HepG2 (cell line): ENCODE measurements around the gene PRKACA. TPM values are rescaled to one million over a fixed set of nuclear protein-coding genes. Genes with fewer than 3 reads are reported as not detected.

Experiments
- ATAC-seq: fragments of 200-7000 bp; cut with Tn5 transposase; 3 replicates; pipeline ENCODE4 v1.9.1; 2020; ENCODE audit warnings: mild to moderate bottlenecking, moderate library complexity
- BruUV-seq: library from RNA; stranded (reverse); fragments of 400-500 nt; replicated peaks from 2 replicates; lab custom pipeline; 2021; lab: Mats Ljungman, UMichigan
- CTCF ChIA-PET: fragments of 300-600 bp; formaldehyde crosslinking; extraction: SDS; loops from one replicate; lab custom pipeline; 2021; ENCODE audit warnings: low total read pairs, inconsistent platforms, low intra/inter-chr PET ratio; lab: Yijun Ruan, JAX
- POLR2A ChIA-PET: fragments of 350-600 bp; sonication (Branson Sonifier 250); formaldehyde crosslinking; loops from one replicate; lab custom pipeline; 2020; ENCODE audit warnings: antibody characterized with exemption, inconsistent platforms; lab: Yijun Ruan, JAX
- DNase-seq: peaks from one replicate; pipeline ENCODE4 v3.0.0-alpha.2; 2015; ENCODE audit warnings: low spot score
- FAIRE-seq: peaks from 3 replicates; lab custom pipeline; 2011; peaks lifted over from hg19 to GRCh38; lab: Jason Lieb, UNC
- H2AFZ ChIP-seq: one replicate; pipeline ENCODE4 v1.6.1; 2011; ENCODE audit warnings: low read length, inconsistent platforms
- H3K27ac ChIP-seq: fragments of 300-600 bp; 3 replicates; pipeline ENCODE4 v1.8.0; 2011; ENCODE audit warnings: mixed run types, mild to moderate bottlenecking, mixed read lengths, low read length, inconsistent platforms; ENCODE audit not compliant: insufficient read depth; ENCODE audit errors: extremely low read length
- H3K27me3 ChIP-seq, 2 experiments: fragments of 200-600 bp in 1 of 2; 2 replicates in 1 of 2; 3 replicates in 1 of 2; pipeline versions ENCODE4 v1.6.0 to v1.8.0; 2011; ENCODE audit warnings: low read length in 2 of 2, mild to moderate bottlenecking in 2 of 2, moderate library complexity in 2 of 2, inconsistent platforms in 1 of 2; ENCODE audit not compliant: insufficient read depth in 2 of 2, control insufficient read depth in 1 of 2
- H3K36me3 ChIP-seq, 2 experiments: fragments of 200-600 bp in 1 of 2; replicated peaks in 1 of 2; 2 replicates in 1 of 2; 3 replicates in 1 of 2; pipeline versions ENCODE4 v1.5.1 to v1.8.0; 2011; ENCODE audit warnings: low read length in 2 of 2, inconsistent platforms in 1 of 2; ENCODE audit not compliant: insufficient read depth in 2 of 2, control insufficient read depth in 1 of 2
- H3K4me1 ChIP-seq: 2 replicates; pipeline ENCODE4 v1.5.1; 2012; ENCODE audit warnings: low read length, inconsistent platforms; ENCODE audit not compliant: insufficient read depth
- H3K4me2 ChIP-seq: 2 replicates; pipeline ENCODE4 v1.6.0; 2011; ENCODE audit warnings: low read depth, low read length, inconsistent platforms
- H3K4me3 ChIP-seq, 3 experiments: fragments of 200-600 bp in 1 of 3; sonication (generic), shearing (Covaris generic) in 1 of 3; replicated peaks in 1 of 3; 2 replicates each; pipeline ENCODE4 v1.5.1; 2011 to 2016; ENCODE audit warnings: low read length in 3 of 3, inconsistent platforms in 2 of 3, low read depth in 2 of 3, mild to moderate bottlenecking in 2 of 3, control low read depth in 1 of 3, mixed read lengths in 1 of 3; ENCODE audit not compliant: insufficient read depth in 1 of 3
- H3K79me2 ChIP-seq: one replicate; pipeline ENCODE4 v1.6.1; 2011; ENCODE audit warnings: low read length, inconsistent platforms; ENCODE audit not compliant: insufficient read depth
- H3K9ac ChIP-seq: 2 replicates; pipeline ENCODE4 v1.6.0; 2011; ENCODE audit warnings: mild to moderate bottlenecking, low read depth, low read length, inconsistent platforms; ENCODE audit not compliant: insufficient read depth
- H3K9me3 ChIP-seq: 2 replicates; pipeline ENCODE4 v1.5.1; 2012; ENCODE audit warnings: mild to moderate bottlenecking, low read length
- H4K20me1 ChIP-seq: 2 replicates; pipeline ENCODE4 v1.6.0; 2011; ENCODE audit warnings: inconsistent platforms, mild to moderate bottlenecking, low read length, moderate library complexity; ENCODE audit not compliant: insufficient read depth
- FOXO1 ChIP-seq: sonication (generic); formaldehyde crosslinking; IDR thresholded peaks from 2 replicates; pipeline ENCODE4 v1.4.0; 2020; ENCODE audit warnings: missing genetic modification reagents
- NFIC ChIP-seq: IDR thresholded peaks from 2 replicates; pipeline ENCODE4 v1.6.1; 2012; ENCODE audit warnings: mild to moderate bottlenecking, low read length, inconsistent platforms
- SAP130 ChIP-seq: IDR thresholded peaks from 2 replicates; pipeline ENCODE4 v1.6.1; 2016; ENCODE audit warnings: low read depth
- SRY ChIP-seq: sonication (generic); formaldehyde crosslinking; IDR thresholded peaks from 2 replicates; pipeline ENCODE4 v1.8.0; 2022; ENCODE audit warnings: mild to moderate bottlenecking, missing genetic modification reagents
- TEAD3 ChIP-seq: optimal IDR thresholded peaks from 2 replicates; pipeline ENCODE3; 2016; ENCODE audit warnings: borderline replicate concordance
- TOE1 ChIP-seq: sonication (generic); formaldehyde crosslinking; IDR thresholded peaks from 2 replicates; pipeline ENCODE4 v1.4.0; 2020; ENCODE audit warnings: mild to moderate bottlenecking, missing genetic modification reagents
- ZBTB38 ChIP-seq: sonication (generic); formaldehyde crosslinking; IDR thresholded peaks from 2 replicates; pipeline ENCODE4 v1.5.1; 2020; ENCODE audit warnings: mild to moderate bottlenecking, missing genetic modification reagents
- ZNF260 ChIP-seq: sonication (generic); formaldehyde crosslinking; IDR thresholded peaks from 2 replicates; pipeline ENCODE4 v1.4.0; 2020; ENCODE audit warnings: missing genetic modification reagents, low read depth, mild to moderate bottlenecking, borderline replicate concordance
- WGBS: methylation state at CpG from one replicate; pipeline ENCODE4 v1.1.6; 2017; ENCODE audit warnings: low lambda C conversion rate; 5-methylcytosine and 5-hydroxymethylcytosine counted together
- in situ Hi-C: cut with HindIII; loops from 2 replicates; pipeline ENCODE4 v1.10.0; 2017; ENCODE audit warnings: low pct_unique_long_range_greater_than_20kb; ENCODE audit not compliant: extremely low pct_ligation_motif_present
- intact Hi-C: fragments of 100-400 bp; cut with micrococcal nuclease; formaldehyde crosslinking; loops from one replicate; pipeline ENCODE4 v1.10.0; 2022; ENCODE audit not compliant: unreplicated experiment
- polyA plus RNA-seq, 8 experiments: library from polyadenylated mRNA; depleted of rRNA in 3 of 8; stranded (reverse) in 7 of 8; unstranded in 1 of 8; fragments of >200 nt; fragmentation: Illumina TruSeq in 4 of 8; extraction: Trizol in 4 of 8; gene quantifications; 2 replicates each; pipeline versions ENCODE4 v1.2.1 to v1.2.3, GENCODE V29; 2011 to 2016; ENCODE audit warnings: low read depth in 4 of 8, missing spikeins in 1 of 8, mixed read lengths in 1 of 8; ENCODE audit not compliant: insufficient read depth in 1 of 8
- total RNA-seq, 5 experiments: library from RNA; depleted of rRNA; stranded (reverse); fragments of >200 nt; fragmentation: Illumina TruSeq; extraction: Trizol; gene quantifications; 2 replicates each; pipeline ENCODE4 v1.2.3, GENCODE V29; 2016; ENCODE audit warnings: low read depth in 1 of 5
- TF ChIP-seq, protein P1 (sequence below): sonication (generic); formaldehyde crosslinking; IDR thresholded peaks from 2 replicates; pipeline ENCODE4 v1.5.0; 2020; ENCODE audit warnings: missing genetic modification reagents, mild to moderate bottlenecking, borderline replicate concordance

The PRKACA gene
- total and polyA plus RNA-seq, 2 of the 13 experiments (the other 11 are each of a cell fraction or from before 2014, with no cell fraction given), result 11.0 to 18.2 TPM

DNA sequence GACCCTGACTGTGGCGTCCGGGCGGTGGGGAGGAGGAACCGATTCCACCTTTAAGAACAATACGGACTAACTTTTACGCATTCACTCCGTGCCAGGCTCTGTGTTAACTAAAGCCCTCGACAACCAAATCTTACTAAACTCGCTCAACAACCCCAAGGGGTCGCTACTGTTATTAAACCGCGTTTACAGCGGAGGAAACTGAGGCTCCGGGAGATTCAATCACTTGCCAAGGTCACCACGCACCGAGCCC, 28.2 kb downstream of the PRKACA start:
- intact Hi-C loops (no loop called here), in situ Hi-C loops (no loop called here)
- H3K27me3 ChIP-seq, result no peaks in the 10 kb centered on the region
- no peak overlapping the region for H2AFZ ChIP-seq
- peaks cover 4% of the 10 kb centered on the region for H3K79me2 ChIP-seq
- peaks cover 37% of the 10 kb centered on the region for H3K4me1 ChIP-seq
- H3K9ac ChIP-seq, result peak overlapping the region; percentile 59
- no peak for FAIRE-seq
- POLR2A ChIA-PET, result no interaction called here
- CTCF ChIA-PET, result interaction anchor here (0.7 to 1.7 kb wide), 5 partner anchors 14 to 209 kb away, joined by 3 to 5 read pairs (median 4); no protein-coding TSS in a partner anchor
- H3K9me3 ChIP-seq, result peaks cover 6% of the 10 kb centered on the region; the same call in 1 of the 2 replicates
- H3K27ac ChIP-seq, result no peak overlapping the region
- 51% methylated on average over 10 of the region's 16 CpGs for WGBS
- TF ChIP-seq NFIC (no peak), TEAD3 (CRISPR knock-in tag) (no peak), ZNF260 (no peak), SAP130 (CRISPR knock-in tag) (0 out of 2 replicates have a peak, but pooled peaks have one; percentile 8)
- TF ChIP-seq, all 625 proteins: peak for 1
- no peak for DNase-seq
- Histone ChIP-seq H3K4me2 (peak overlapping the region; percentile 67), H4K20me1 (no peaks in the 10 kb centered on the region), H3K4me3 (peak overlapping the region; percentile 58 to 83 (median 76); a peak in 5 of 6 replicates), H3K36me3 (peaks cover 4 to 8% of the 10 kb centered on the region in 2 experiments; a peak in 2 of 5 replicates)
- no TSS peak for BruUV-seq
- no peak for ATAC-seq

- no peak overlapping the region for H3K27ac ChIP-seq
- H2AFZ ChIP-seq, result no peak overlapping the region
- H3K4me2 ChIP-seq, result peak overlapping the region; percentile 67
- DNase-seq (no peak), ATAC-seq (no peak), FAIRE-seq (no peak)
- H3K79me2 ChIP-seq, result peaks cover 4% of the 10 kb centered on the region
- in situ Hi-C loops (no loop called here), intact Hi-C loops (no loop called here)
- no peaks in the 10 kb centered on the region for H3K27me3 ChIP-seq
- 94% methylated on average over 30 of the region's 30 CpGs for WGBS
- H3K9me3 ChIP-seq, result peaks cover 6% of the 10 kb centered on the region; the same call in 1 of the 2 replicates
- H3K4me1 ChIP-seq, result peaks cover 42% of the 10 kb centered on the region
- ChIA-PET CTCF (interaction anchor here (0.7 to 1.7 kb wide), 4 partner anchors 14 to 209 kb away, joined by 4 to 5 read pairs (median 4); no protein-coding TSS in a partner anchor), POLR2A (no interaction called here)
- H3K4me3 ChIP-seq, result peak overlapping the region; percentile 58 to 83 (median 76); a peak in 5 of 6 replicates
- BruUV-seq, result TSS peak; percentile 57
- H3K9ac ChIP-seq, result peak overlapping the region; percentile 59; the same call in 1 of the 2 replicates
- TF ChIP-seq, protein P1, sequence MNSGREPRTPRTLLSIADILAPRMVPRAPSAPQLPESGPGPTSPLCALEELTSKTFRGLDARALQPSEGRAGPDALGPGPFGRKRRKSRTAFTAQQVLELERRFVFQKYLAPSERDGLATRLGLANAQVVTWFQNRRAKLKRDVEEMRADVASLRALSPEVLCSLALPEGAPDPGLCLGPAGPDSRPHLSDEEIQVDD (CRISPR knock-in tag), result no peak
- TF ChIP-seq ZBTB38 (CRISPR knock-in tag), result peak; percentile 50; the same call in 1 of the 2 replicates
- TF ChIP-seq TOE1, result no peak
- TF ChIP-seq FOXO1 (CRISPR knock-in tag), result no peak
- TF ChIP-seq SRY (CRISPR knock-in tag), result no peak
- H4K20me1 ChIP-seq, result no peaks in the 10 kb centered on the region
- H3K36me3 ChIP-seq, result peaks cover 4 to 8% of the 10 kb centered on the region in 2 experiments; a peak in 2 of 5 replicates
Observed at GRCh38 chr19:14088634-14089411, 28.7 kb downstream of the PRKACA start.
